ENCODE results near the gene DYNC1I1.

The DYNC1I1 gene

GRCh38 chr7:95883217-95883616 is 110.9 kb downstream of the DYNC1I1 start:
- WGBS, 2 experiments (ENCODE audit: insufficient coverage in 2 of 2): 100% methylated on average over 1 of the region's 3 CpGs; no CpG with 5 or more reads in 1 of the 2 experiments
- Histone ChIP-seq H3K9me3 (ENCODE audit: control insufficient read depth, low read length) (peaks cover 5% of the 10 kb centered on the region), H3K36me3 (ENCODE audit: control insufficient read depth, insufficient read depth, low read length) (no peaks in the 10 kb centered on the region), H3K4me3 (ENCODE audit: extremely low read depth, insufficient read depth, low read length, poor library complexity, severe bottlenecking) (no peak overlapping the region), H3K27ac (ENCODE audit: low read depth, low read length, severe bottlenecking) (no peak overlapping the region), H3K4me1 (ENCODE audit: control insufficient read depth, insufficient read depth, low read length, poor library complexity, severe bottlenecking) (peaks cover 6% of the 10 kb centered on the region)

- H3K27ac ChIP-seq (ENCODE audit: low read depth, low read length, severe bottlenecking): peak overlapping the region; percentile 87
- no peak overlapping the region for H3K4me3 ChIP-seq (ENCODE audit: extremely low read depth, insufficient read depth, low read length, poor library complexity, severe bottlenecking)
- WGBS, 2 experiments (ENCODE audit: insufficient coverage in 2 of 2): 55 to 74% methylated on average over 2 to 4 of the region's 4 CpGs
These were observed 114.2 kb downstream of the DYNC1I1 start for GRCh38 chr7:95886501-95887090.

DNA sequence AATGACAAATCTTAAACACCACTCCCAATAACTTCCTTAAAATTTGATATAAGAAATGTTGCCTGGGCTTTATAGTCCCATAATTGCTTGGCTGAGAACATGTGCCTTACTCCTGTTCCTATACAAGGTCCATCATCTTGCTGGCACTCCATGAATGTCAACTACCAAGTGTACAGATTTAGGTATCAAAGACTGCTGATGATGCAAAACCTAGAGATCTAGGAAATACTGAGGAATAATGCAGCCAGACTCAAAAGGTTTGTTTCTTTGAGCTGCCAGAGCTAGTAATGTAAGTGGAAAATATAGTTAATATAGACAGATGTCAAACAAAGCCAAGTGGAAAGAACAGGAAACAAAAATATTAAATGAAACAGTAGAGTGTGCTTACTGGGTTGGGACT is 121.1 kb downstream of the DYNC1I1 start:
- no peak overlapping the region for H3K4me3 ChIP-seq (ENCODE audit: extremely low read depth, insufficient read depth, low read length, poor library complexity, severe bottlenecking)
- H3K9me3 ChIP-seq (ENCODE audit: control insufficient read depth, low read length): no peaks in the 10 kb centered on the region
- H3K27ac ChIP-seq (ENCODE audit: low read depth, low read length, severe bottlenecking): no peak overlapping the region
- no peaks in the 10 kb centered on the region for H3K36me3 ChIP-seq (ENCODE audit: control insufficient read depth, insufficient read depth, low read length)
- no peaks in the 10 kb centered on the region for H3K4me1 ChIP-seq (ENCODE audit: control insufficient read depth, insufficient read depth, low read length, poor library complexity, severe bottlenecking)

More at GRCh38 chr7:95886501-95887090, 114.2 kb downstream of the DYNC1I1 start:
- H3K9me3 ChIP-seq (ENCODE audit: control insufficient read depth, low read length): no peaks in the 10 kb centered on the region
- H3K4me1 ChIP-seq (ENCODE audit: control insufficient read depth, insufficient read depth, low read length, poor library complexity, severe bottlenecking): peaks cover 6% of the 10 kb centered on the region
- no peaks in the 10 kb centered on the region for H3K36me3 ChIP-seq (ENCODE audit: control insufficient read depth, insufficient read depth, low read length)

- 100% methylated on average over 2 of the region's 5 CpGs; no CpG with 5 or more reads in 1 of the 2 experiments for WGBS, 2 experiments (ENCODE audit: insufficient coverage in 2 of 2)
- no peak overlapping the region for H3K27ac ChIP-seq (ENCODE audit: low read depth, low read length, severe bottlenecking)
These were observed 125.3 kb downstream of the DYNC1I1 start for GRCh38 chr7:95897557-95898251.

DNA sequence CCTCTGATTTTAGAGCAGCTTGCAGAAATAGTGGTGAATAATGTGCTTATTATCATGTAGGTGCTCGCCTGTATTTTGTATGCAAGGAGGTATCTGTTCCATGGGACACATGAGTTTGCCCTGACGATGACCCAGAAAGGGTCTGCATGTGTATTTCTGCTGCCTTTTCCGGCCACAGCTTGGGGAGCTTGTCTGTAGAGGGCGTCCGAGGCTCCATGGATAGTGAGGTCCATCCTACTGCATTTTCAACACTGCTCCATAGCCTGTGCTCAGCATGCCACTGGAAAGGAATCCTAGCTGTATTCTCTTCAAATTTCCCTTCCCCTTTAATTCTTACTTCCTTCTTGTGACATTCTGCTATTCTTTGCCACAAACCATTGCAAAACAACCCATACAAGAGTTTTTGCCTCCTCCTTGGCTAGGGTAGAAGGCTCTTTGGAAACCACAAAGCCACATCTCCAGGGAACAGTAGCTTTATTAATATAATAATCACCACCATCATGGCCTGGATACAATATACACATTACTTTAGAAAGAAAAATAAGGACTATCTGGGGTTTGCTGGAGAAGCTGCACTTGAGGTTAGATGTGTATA is 127.7 kb downstream of the DYNC1I1 start:
- Histone ChIP-seq H3K36me3 (ENCODE audit: control insufficient read depth, insufficient read depth, low read length) (no peaks in the 10 kb centered on the region), H3K4me1 (ENCODE audit: control insufficient read depth, insufficient read depth, low read length, poor library complexity, severe bottlenecking) (no peaks in the 10 kb centered on the region), H3K9me3 (ENCODE audit: control insufficient read depth, low read length) (no peaks in the 10 kb centered on the region), H3K27ac (ENCODE audit: low read depth, low read length, severe bottlenecking) (no peak overlapping the region), H3K4me3 (ENCODE audit: extremely low read depth, insufficient read depth, low read length, poor library complexity, severe bottlenecking) (no peak overlapping the region)
- WGBS, 2 experiments (ENCODE audit: insufficient coverage in 2 of 2): 48 to 50% methylated on average over 3 to 4 of the region's 5 CpGs

More at GRCh38 chr7:95897557-95898251, 125.3 kb downstream of the DYNC1I1 start:
- H3K4me1 ChIP-seq (ENCODE audit: control insufficient read depth, insufficient read depth, low read length, poor library complexity, severe bottlenecking): no peaks in the 10 kb centered on the region
- no peaks in the 10 kb centered on the region for H3K36me3 ChIP-seq (ENCODE audit: control insufficient read depth, insufficient read depth, low read length)
- no peak overlapping the region for H3K4me3 ChIP-seq (ENCODE audit: extremely low read depth, insufficient read depth, low read length, poor library complexity, severe bottlenecking)
- H3K9me3 ChIP-seq (ENCODE audit: control insufficient read depth, low read length): no peaks in the 10 kb centered on the region

DNA sequence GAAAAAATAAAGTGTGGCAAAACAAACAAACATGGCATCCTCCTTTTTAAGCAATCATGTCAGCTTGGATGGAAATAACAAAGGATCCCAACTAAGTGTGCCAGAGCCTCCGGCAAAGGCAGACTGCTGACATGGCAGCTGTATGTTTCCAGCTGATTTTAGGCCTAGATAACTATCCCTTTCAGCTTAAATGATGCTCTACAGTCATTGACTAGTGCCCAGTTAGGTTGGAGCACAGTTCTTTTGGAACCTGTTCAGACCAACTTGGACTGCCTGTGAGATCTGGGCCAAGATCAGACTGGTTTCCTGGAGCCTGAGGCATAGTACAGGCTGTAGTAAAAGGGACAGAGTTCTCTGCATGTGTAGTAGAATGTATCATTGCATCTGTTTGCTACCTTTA is 128.7 kb downstream of the DYNC1I1 start:
- Histone ChIP-seq H3K9me3 (ENCODE audit: control insufficient read depth, low read length) (no peaks in the 10 kb centered on the region), H3K36me3 (ENCODE audit: control insufficient read depth, insufficient read depth, low read length) (no peaks in the 10 kb centered on the region), H3K4me3 (ENCODE audit: extremely low read depth, insufficient read depth, low read length, poor library complexity, severe bottlenecking) (no peak overlapping the region), H3K27ac (ENCODE audit: low read depth, low read length, severe bottlenecking) (no peak overlapping the region), H3K4me1 (ENCODE audit: control insufficient read depth, insufficient read depth, low read length, poor library complexity, severe bottlenecking) (no peaks in the 10 kb centered on the region)
- WGBS, 2 experiments (ENCODE audit: insufficient coverage in 2 of 2): 95 to 100% methylated on average over 1 of the region's 1 CpG

DNA sequence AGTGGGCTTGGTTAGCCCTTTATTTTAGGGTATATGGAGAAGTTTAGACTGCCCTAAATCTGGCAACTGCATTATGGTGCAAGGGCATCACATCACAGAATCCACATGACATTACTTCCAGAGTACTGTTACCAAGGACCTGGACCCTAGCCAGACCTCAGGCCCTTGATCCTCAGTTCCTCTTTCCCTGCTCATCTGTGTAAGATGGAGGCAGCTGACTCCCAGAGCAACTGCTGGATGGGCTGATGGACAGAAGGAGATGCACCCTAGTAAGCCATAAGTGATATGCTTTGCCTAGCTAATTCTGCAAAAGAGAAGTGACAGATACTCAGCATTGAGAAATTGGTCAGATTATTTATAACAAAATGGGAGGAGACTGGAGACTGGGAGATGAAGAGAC is 131.7 kb downstream of the DYNC1I1 start:
- Histone ChIP-seq H3K27ac (ENCODE audit: low read depth, low read length, severe bottlenecking) (no peak overlapping the region), H3K4me1 (ENCODE audit: control insufficient read depth, insufficient read depth, low read length, poor library complexity, severe bottlenecking) (no peaks in the 10 kb centered on the region), H3K4me3 (ENCODE audit: extremely low read depth, insufficient read depth, low read length, poor library complexity, severe bottlenecking) (no peak overlapping the region), H3K9me3 (ENCODE audit: control insufficient read depth, low read length) (no peaks in the 10 kb centered on the region), H3K36me3 (ENCODE audit: control insufficient read depth, insufficient read depth, low read length) (no peaks in the 10 kb centered on the region)

DNA sequence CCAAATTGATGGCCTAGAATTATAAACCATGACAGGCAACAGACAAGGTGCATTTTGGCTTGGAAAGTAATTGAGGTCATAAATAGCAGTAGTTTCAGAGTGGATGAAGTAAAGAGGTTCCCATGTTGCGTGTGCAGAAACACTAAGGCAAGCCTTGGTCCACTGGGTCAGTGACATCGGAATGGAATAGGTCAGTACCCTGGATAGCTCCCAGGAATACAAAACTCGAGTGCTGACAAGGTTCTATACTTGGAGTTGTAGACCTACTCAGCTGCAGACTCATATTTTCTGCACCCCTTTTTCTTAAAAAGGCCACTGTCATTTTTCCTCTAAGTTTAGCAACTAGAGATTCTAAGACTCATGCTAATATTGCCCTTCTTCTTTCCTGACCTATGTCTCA is 132.8 kb downstream of the DYNC1I1 start:
- H3K27ac ChIP-seq (ENCODE audit: low read depth, low read length, severe bottlenecking): no peak overlapping the region
- no peaks in the 10 kb centered on the region for H3K4me1 ChIP-seq (ENCODE audit: control insufficient read depth, insufficient read depth, low read length, poor library complexity, severe bottlenecking)
- no peak overlapping the region for H3K4me3 ChIP-seq (ENCODE audit: extremely low read depth, insufficient read depth, low read length, poor library complexity, severe bottlenecking)
- no peaks in the 10 kb centered on the region for H3K9me3 ChIP-seq (ENCODE audit: control insufficient read depth, low read length)
- H3K36me3 ChIP-seq (ENCODE audit: control insufficient read depth, insufficient read depth, low read length): no peaks in the 10 kb centered on the region
- WGBS, 2 experiments (ENCODE audit: insufficient coverage in 2 of 2): 42 to 47% methylated on average over 3 of the region's 3 CpGs

DNA sequence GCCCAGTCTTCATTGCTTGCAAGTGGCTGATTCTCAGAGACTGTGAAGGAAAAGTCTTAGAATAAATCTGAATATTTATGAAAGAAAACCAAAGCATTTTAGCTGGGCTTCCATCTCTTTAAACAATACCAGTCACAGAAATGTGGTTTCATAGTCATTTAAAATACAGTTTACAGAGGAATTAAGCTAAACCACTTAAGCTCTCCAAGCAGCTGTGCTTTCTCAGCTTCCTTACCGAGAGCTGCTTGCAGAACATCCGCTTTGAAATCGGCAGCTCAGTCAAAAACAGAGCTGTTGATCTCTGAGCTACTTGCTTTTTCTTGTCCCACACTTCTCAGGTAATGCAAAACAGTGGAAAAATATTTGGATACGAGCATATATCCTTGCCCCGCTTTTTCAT is 134.5 kb downstream of the DYNC1I1 start:
- no peaks in the 10 kb centered on the region for H3K4me1 ChIP-seq (ENCODE audit: control insufficient read depth, insufficient read depth, low read length, poor library complexity, severe bottlenecking)
- WGBS, 2 experiments (ENCODE audit: insufficient coverage in 2 of 2): 65 to 81% methylated on average over 3 to 5 of the region's 5 CpGs
- no peaks in the 10 kb centered on the region for H3K36me3 ChIP-seq (ENCODE audit: control insufficient read depth, insufficient read depth, low read length)
- no peaks in the 10 kb centered on the region for H3K9me3 ChIP-seq (ENCODE audit: control insufficient read depth, low read length)
- no peak overlapping the region for H3K4me3 ChIP-seq (ENCODE audit: extremely low read depth, insufficient read depth, low read length, poor library complexity, severe bottlenecking)
- no peak overlapping the region for H3K27ac ChIP-seq (ENCODE audit: low read depth, low read length, severe bottlenecking)

GRCh38 chr7:95907337-95907736 is 135.0 kb downstream of the DYNC1I1 start:
- H3K9me3 ChIP-seq (ENCODE audit: control insufficient read depth, low read length): no peaks in the 10 kb centered on the region
- H3K4me1 ChIP-seq (ENCODE audit: control insufficient read depth, insufficient read depth, low read length, poor library complexity, severe bottlenecking): no peaks in the 10 kb centered on the region
- no peaks in the 10 kb centered on the region for H3K36me3 ChIP-seq (ENCODE audit: control insufficient read depth, insufficient read depth, low read length)
- no peak overlapping the region for H3K4me3 ChIP-seq (ENCODE audit: extremely low read depth, insufficient read depth, low read length, poor library complexity, severe bottlenecking)
- no peak overlapping the region for H3K27ac ChIP-seq (ENCODE audit: low read depth, low read length, severe bottlenecking)
- WGBS, 2 experiments (ENCODE audit: insufficient coverage in 2 of 2): 91 to 96% methylated on average over 3 of the region's 5 CpGs

DNA sequence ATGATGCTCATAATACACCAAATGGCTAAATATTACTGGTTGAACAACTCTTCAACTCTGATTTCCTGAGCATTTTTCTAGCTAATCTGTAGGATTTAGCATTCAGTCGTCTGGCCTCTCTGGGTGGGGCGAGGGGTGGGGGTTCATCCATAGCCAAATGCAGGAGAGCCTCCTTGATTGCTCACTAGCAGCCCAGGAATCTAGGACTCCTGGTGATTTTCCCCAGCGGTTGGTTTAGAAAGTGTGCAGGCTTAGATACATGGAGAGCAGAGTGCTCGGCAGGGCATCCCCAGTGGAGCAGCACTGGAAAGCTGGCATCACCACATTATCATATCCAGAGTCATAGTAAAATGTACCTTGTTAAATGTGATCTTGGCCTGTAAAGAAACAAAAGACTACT is 136.1 kb downstream of the DYNC1I1 start:
- WGBS, 2 experiments (ENCODE audit: insufficient coverage in 2 of 2): 82 to 100% methylated on average over 1 to 3 of the region's 4 CpGs

More for the DNA sequence above, 136.1 kb downstream of the DYNC1I1 start:
- H3K4me3 ChIP-seq (ENCODE audit: extremely low read depth, insufficient read depth, low read length, poor library complexity, severe bottlenecking): no peak overlapping the region
- no peaks in the 10 kb centered on the region for H3K36me3 ChIP-seq (ENCODE audit: control insufficient read depth, insufficient read depth, low read length)
- no peak overlapping the region for H3K27ac ChIP-seq (ENCODE audit: low read depth, low read length, severe bottlenecking)
- no peaks in the 10 kb centered on the region for H3K9me3 ChIP-seq (ENCODE audit: control insufficient read depth, low read length)
- H3K4me1 ChIP-seq (ENCODE audit: control insufficient read depth, insufficient read depth, low read length, poor library complexity, severe bottlenecking): no peaks in the 10 kb centered on the region
